Astrocyte of the hippocampus (primary cell): Measurements from ENCODE around the gene KAZN.

Source experiments
- DNase-seq: peaks from one replicate; pipeline ENCODE4 v3.0.0; 2011; ENCODE audit warnings: low read depth, low spot score

KAZN gene

GRCh38 chr1:14794136-14794768 lies 195.8 kb downstream of the KAZN start:
- DNase-seq = peak; percentile 37

- DNase-seq = no peak
These were observed 196.4 kb downstream of the KAZN start for GRCh38 chr1:14794906-14795305.

- no peak for DNase-seq
These were observed 197.1 kb downstream of the KAZN start for GRCh38 chr1:14795589-14795988.

- no peak for DNase-seq
These were observed 201.5 kb downstream of the KAZN start for GRCh38 chr1:14800014-14800413.

GRCh38 chr1:14800500-14801076 lies 202.1 kb downstream of the KAZN start:
- DNase-seq = no peak

- no peak for DNase-seq
These were observed 204.7 kb downstream of the KAZN start for GRCh38 chr1:14803002-14803789.

GRCh38 chr1:14804626-14805025 lies 206.1 kb downstream of the KAZN start:
- DNase-seq = no peak

GRCh38 chr1:14806772-14807171 lies 208.3 kb downstream of the KAZN start:
- no peak for DNase-seq

GRCh38 chr1:14808768-14809167 lies 210.3 kb downstream of the KAZN start:
- DNase-seq = no peak

GRCh38 chr1:14809191-14809981 lies 210.9 kb downstream of the KAZN start:
- DNase-seq = no peak

GRCh38 chr1:14810595-14811361 lies 212.3 kb downstream of the KAZN start:
- peak; percentile 79 for DNase-seq

- no peak for DNase-seq
These were observed 213.1 kb downstream of the KAZN start for GRCh38 chr1:14811573-14811972.

- no peak for DNase-seq
These were observed 213.7 kb downstream of the KAZN start for GRCh38 chr1:14812189-14812588.

- DNase-seq = peak; percentile 50
These were observed 216.8 kb downstream of the KAZN start for GRCh38 chr1:14815175-14815877.

- no peak for DNase-seq
These were observed 219.0 kb downstream of the KAZN start for GRCh38 chr1:14817223-14818170.

GRCh38 chr1:14820295-14821085 lies 222.0 kb downstream of the KAZN start:
- no peak for DNase-seq

GRCh38 chr1:14822493-14822892 lies 224.0 kb downstream of the KAZN start:
- DNase-seq = peak; percentile 92

- DNase-seq = no peak
These were observed 224.5 kb downstream of the KAZN start for GRCh38 chr1:14822996-14823395.
